HG03060 (cell line): ENCODE data around the gene ZNF397.

Source experiments
- ATAC-seq: cut with Tn5 transposase; IDR thresholded peaks from one replicate; pipeline ENCODE4 v1.9.1; 2021; ENCODE audit warnings: low read depth, moderate number of reproducible peaks; ENCODE audit not compliant: unreplicated experiment

The ZNF397 gene

DNA sequence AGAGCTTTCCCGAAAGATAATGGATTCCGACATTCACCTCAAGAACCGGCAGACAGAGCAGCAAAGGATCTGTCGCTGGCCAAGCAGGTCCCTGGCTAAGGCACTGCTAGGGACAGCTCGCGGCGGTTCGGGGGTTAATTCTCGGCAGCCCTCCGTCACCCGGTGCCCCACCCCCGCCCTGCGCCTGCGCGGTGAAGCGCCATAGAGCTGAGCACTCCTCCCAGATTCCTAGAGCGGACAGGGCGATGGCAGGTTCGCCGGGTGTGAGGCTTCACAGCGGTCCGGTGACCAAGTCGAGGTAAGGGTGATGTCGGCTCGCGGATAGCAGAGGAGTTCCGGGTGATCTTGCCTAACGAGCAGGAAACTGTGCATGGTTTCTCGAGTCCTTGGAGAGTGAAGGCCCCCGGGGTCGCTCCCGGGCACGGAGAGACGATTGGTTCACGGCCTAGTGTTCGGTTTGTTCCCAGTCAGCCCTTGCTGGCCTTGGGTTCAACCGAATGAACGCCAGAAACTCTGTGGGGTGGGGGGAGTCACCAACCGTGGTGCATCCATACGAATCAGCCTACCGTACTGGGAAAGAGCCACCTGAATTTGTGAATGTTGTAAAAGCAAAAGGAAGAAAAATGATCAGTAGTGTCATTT lies 49.4 kb downstream of the ZNF397 start, which contains the start of gene ZSCAN30:
Gene ZSCAN30 (minus strand): TSS at position 136 of the 642 bp plus-strand sequence. CDS start 25,877 bp downstream, outside the sequence.
- peak; percentile 76 for ATAC-seq

DNA sequence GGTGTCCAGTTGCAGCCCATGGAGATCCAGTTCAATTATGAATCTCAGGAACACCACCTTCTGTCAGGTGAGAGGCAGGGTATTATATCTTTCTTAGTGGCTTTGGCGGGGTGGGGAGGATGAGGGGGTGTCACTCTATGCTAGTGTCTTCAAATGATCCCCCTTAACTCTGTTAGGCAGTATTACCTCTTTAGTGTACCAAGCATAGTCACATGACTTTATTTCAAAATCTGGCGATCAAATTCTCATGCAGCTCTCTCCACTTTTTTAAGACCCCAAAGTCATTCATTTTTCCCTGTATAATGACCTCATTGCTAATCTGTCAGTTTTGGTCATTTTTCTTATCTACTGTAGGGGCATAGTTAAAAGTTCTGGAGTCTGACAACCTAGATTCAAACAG lies 50.3 kb downstream of the ZNF397 start:
- no peak for ATAC-seq

DNA sequence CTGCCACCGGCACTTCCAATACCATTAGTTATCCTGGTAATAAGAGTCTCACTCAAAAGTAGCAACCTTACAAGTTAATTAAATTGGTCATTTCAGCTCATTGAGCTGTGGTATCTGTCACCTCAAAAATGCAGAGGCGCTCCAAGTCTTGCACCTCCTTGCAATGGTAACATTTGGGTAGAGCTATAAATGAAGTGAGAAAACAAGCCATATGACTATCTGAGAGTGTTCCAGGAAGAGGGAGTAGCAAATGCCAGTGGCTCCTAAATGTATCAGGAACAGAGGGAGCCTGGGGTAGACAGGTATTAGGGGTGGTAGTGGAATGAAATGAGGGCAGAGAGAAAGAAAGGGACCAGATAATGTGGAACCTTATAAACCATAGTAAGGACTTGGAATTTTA lies 55.2 kb downstream of the ZNF397 start:
- no peak for ATAC-seq

DNA sequence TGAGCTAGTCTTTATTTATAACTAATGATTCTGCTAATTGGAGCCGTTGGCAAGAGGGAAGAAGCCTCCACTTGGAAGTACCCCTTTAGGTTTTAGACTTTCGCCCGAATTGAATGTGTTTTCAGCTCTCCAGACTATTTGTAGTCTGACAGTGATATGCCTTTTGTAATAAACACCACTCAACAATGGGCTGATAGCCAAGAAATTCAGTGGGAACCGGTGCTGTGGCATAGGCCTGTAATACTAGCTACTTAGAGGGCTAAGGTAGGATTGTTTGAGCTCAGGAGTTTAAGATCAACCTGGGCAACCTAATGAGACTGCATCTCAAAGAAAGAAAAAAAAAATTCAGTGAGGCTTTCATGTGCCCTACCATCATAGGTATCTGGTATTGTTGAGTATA lies 62.8 kb downstream of the ZNF397 start:
- no peak for ATAC-seq

DNA sequence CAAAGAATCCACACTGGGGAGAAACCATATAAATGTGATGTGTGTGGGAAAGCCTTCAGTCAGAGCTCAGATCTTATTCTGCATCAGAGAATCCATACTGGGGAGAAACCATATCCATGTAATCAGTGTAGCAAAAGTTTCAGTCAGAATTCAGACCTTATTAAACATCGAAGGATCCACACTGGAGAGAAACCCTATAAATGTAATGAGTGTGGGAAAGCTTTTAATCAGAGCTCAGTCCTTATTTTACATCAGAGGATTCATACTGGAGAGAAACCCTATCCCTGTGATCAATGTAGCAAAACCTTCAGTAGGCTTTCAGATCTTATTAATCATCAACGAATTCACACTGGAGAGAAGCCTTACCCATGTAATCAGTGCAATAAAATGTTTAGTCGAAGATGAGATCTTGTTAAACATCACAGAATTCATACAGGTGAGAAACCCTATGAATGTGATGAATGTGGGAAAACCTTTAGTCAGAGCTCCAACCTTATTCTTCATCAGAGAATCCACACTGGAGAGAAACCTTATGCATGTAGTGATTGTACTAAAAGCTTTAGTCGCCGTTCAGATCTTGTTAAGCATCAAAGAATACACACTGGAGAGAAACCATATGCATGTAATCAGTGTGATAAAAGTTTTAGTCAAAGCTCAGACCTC lies 65.9 kb downstream of the ZNF397 start:
- ATAC-seq = no peak
